SK-N-SH treated with all-trans-retinoic acid at 6 μM for 48 hours (cell line): ENCODE results near the gene CPPED1.
A peak's percentile ranks its signal among the peaks of the same experiment; 100 is the strongest.

ENCODE experiments used
- ARNTL ChIP-seq: fragments of 450-650 bp; formaldehyde crosslinking; IDR thresholded peaks from 2 replicates; pipeline ENCODE4 v1.5.0; 2020; ENCODE audit warnings: low read depth, mild to moderate bottlenecking, moderate library complexity, borderline replicate concordance
- ESRRG ChIP-seq: fragments of 250-450 bp; sonication (Bioruptor Pico); IDR thresholded peaks from 2 replicates; pipeline ENCODE4 v1.6.1; 2021; ENCODE audit warnings: mild to moderate bottlenecking
- GLIS3 ChIP-seq: fragments of 250-450 bp; sonication (Bioruptor Pico); IDR thresholded peaks from 2 replicates; pipeline ENCODE4 v1.5.0; 2020; ENCODE audit warnings: mild to moderate bottlenecking, moderate library complexity
- ISL1 ChIP-seq: fragments of 250-450 bp; sonication (Bioruptor Pico); IDR thresholded peaks from 2 replicates; pipeline ENCODE4 v2.1.2; 2022; ENCODE audit warnings: mild to moderate bottlenecking, moderate library complexity
- ZFP3 ChIP-seq: fragments of 250-450 bp; sonication (Bioruptor Pico); IDR thresholded peaks from 2 replicates; pipeline ENCODE4 v1.5.0; 2020; ENCODE audit warnings: mild to moderate bottlenecking, moderate library complexity
- ZFP30 ChIP-seq: fragments of 450-650 bp; formaldehyde crosslinking; IDR thresholded peaks from 2 replicates; pipeline ENCODE4 v1.5.0; 2022; ENCODE audit warnings: mild to moderate bottlenecking, moderate library complexity
- ZNF8 ChIP-seq: fragments of 450-650 bp; formaldehyde crosslinking; IDR thresholded peaks from 2 replicates; pipeline ENCODE4 v1.5.0; 2020; ENCODE audit warnings: mild to moderate bottlenecking, moderate library complexity
- TF ChIP-seq, protein P1 (sequence below): fragments of 250-450 bp; sonication (Bioruptor Pico); IDR thresholded peaks from 2 replicates; pipeline ENCODE4 v1.8.0; 2020; ENCODE audit warnings: mild to moderate bottlenecking, moderate library complexity, borderline replicate concordance
- TF ChIP-seq, protein P2 (sequence below): fragments of 250-450 bp; sonication (Bioruptor Pico); IDR thresholded peaks from 2 replicates; pipeline ENCODE4 v1.5.1; 2020; ENCODE audit warnings: low read depth, mild to moderate bottlenecking, moderate library complexity
- TF ChIP-seq, protein P3 (sequence below): fragments of 250-450 bp; sonication (Bioruptor Pico); IDR thresholded peaks from 2 replicates; pipeline ENCODE4 v1.8.0; 2021; ENCODE audit warnings: low read depth, mild to moderate bottlenecking, moderate library complexity, borderline replicate concordance
- TF ChIP-seq, protein P4 (sequence below): fragments of 250-450 bp; sonication (Bioruptor Pico); IDR thresholded peaks from 2 replicates; pipeline ENCODE4 v1.5.0; 2020; ENCODE audit warnings: mild to moderate bottlenecking, moderate library complexity
- TF ChIP-seq, protein P5 (sequence below): fragments of 250-450 bp; sonication (Bioruptor Pico); IDR thresholded peaks from 2 replicates; pipeline ENCODE4 v1.5.1; 2021; ENCODE audit warnings: mild to moderate bottlenecking, moderate library complexity

DNA sequence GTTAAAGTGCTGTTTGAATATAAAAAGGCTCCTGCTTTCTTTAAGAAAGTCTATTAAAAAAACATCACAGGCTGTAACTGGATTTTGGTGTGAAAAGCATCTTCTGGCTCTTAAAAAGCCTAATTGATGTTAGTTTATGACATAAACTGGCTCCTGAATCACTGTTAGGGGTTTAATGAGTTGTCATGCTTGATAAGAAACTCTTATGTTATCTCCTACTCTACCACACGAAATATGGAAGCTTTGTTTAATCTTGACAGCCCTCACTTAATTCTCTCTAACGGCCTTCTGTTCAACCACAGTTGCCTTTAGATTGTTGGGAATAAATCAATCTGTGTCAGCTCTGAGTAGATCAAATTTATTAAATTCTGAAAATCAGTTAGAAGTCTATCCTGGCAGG is 51.5 kb downstream of the CPPED1 start:
- TF ChIP-seq ZFP3 (CRISPR knock-in tag) (peak; percentile 42; the same call in 1 of the 2 replicates), ZNF8 (no peak), GLIS3 (no peak), ISL1 (peak; percentile 24; the same call in 1 of the 2 replicates), ZFP30 (no peak), ESRRG (CRISPR knock-in tag) (no peak), ARNTL (CRISPR knock-in tag) (no peak)
- TF ChIP-seq, protein P1, sequence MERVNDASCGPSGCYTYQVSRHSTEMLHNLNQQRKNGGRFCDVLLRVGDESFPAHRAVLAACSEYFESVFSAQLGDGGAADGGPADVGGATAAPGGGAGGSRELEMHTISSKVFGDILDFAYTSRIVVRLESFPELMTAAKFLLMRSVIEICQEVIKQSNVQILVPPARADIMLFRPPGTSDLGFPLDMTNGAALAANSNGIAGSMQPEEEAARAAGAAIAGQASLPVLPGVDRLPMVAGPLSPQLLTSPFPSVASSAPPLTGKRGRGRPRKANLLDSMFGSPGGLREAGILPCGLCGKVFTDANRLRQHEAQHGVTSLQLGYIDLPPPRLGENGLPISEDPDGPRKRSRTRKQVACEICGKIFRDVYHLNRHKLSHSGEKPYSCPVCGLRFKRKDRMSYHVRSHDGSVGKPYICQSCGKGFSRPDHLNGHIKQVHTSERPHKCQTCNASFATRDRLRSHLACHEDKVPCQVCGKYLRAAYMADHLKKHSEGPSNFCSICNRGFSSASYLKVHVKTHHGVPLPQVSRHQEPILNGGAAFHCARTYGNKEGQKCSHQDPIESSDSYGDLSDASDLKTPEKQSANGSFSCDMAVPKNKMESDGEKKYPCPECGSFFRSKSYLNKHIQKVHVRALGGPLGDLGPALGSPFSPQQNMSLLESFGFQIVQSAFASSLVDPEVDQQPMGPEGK (CRISPR knock-in tag), result no peak
- TF ChIP-seq, protein P2, sequence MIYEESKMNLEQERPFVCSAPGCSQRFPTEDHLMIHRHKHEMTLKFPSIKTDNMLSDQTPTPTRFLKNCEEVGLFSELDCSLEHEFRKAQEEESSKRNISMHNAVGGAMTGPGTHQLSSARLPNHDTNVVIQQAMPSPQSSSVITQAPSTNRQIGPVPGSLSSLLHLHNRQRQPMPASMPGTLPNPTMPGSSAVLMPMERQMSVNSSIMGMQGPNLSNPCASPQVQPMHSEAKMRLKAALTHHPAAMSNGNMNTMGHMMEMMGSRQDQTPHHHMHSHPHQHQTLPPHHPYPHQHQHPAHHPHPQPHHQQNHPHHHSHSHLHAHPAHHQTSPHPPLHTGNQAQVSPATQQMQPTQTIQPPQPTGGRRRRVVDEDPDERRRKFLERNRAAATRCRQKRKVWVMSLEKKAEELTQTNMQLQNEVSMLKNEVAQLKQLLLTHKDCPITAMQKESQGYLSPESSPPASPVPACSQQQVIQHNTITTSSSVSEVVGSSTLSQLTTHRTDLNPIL, result no peak
- TF ChIP-seq, protein P3, sequence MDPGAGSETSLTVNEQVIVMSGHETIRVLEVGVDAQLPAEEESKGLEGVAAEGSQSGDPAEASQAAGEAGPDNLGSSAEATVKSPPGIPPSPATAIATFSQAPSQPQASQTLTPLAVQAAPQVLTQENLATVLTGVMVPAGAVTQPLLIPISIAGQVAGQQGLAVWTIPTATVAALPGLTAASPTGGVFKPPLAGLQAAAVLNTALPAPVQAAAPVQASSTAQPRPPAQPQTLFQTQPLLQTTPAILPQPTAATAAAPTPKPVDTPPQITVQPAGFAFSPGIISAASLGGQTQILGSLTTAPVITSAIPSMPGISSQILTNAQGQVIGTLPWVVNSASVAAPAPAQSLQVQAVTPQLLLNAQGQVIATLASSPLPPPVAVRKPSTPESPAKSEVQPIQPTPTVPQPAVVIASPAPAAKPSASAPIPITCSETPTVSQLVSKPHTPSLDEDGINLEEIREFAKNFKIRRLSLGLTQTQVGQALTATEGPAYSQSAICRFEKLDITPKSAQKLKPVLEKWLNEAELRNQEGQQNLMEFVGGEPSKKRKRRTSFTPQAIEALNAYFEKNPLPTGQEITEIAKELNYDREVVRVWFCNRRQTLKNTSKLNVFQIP (CRISPR knock-in tag), result no peak
- TF ChIP-seq, protein P4, sequence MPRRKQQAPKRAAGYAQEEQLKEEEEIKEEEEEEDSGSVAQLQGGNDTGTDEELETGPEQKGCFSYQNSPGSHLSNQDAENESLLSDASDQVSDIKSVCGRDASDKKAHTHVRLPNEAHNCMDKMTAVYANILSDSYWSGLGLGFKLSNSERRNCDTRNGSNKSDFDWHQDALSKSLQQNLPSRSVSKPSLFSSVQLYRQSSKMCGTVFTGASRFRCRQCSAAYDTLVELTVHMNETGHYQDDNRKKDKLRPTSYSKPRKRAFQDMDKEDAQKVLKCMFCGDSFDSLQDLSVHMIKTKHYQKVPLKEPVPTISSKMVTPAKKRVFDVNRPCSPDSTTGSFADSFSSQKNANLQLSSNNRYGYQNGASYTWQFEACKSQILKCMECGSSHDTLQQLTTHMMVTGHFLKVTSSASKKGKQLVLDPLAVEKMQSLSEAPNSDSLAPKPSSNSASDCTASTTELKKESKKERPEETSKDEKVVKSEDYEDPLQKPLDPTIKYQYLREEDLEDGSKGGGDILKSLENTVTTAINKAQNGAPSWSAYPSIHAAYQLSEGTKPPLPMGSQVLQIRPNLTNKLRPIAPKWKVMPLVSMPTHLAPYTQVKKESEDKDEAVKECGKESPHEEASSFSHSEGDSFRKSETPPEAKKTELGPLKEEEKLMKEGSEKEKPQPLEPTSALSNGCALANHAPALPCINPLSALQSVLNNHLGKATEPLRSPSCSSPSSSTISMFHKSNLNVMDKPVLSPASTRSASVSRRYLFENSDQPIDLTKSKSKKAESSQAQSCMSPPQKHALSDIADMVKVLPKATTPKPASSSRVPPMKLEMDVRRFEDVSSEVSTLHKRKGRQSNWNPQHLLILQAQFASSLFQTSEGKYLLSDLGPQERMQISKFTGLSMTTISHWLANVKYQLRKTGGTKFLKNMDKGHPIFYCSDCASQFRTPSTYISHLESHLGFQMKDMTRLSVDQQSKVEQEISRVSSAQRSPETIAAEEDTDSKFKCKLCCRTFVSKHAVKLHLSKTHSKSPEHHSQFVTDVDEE (CRISPR knock-in tag), result peak; percentile 43; the same call in 1 of the 2 replicates
- TF ChIP-seq, protein P5, sequence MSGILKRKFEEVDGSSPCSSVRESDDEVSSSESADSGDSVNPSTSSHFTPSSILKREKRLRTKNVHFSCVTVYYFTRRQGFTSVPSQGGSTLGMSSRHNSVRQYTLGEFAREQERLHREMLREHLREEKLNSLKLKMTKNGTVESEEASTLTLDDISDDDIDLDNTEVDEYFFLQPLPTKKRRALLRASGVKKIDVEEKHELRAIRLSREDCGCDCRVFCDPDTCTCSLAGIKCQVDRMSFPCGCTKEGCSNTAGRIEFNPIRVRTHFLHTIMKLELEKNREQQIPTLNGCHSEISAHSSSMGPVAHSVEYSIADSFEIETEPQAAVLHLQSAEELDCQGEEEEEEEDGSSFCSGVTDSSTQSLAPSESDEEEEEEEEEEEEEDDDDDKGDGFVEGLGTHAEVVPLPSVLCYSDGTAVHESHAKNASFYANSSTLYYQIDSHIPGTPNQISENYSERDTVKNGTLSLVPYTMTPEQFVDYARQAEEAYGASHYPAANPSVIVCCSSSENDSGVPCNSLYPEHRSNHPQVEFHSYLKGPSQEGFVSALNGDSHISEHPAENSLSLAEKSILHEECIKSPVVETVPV (CRISPR knock-in tag), result no peak
